Sigmoid colon (tissue), 7 donors: ENCODE data around the gene CDC73. TPM values are rescaled to one million over a fixed set of nuclear protein-coding genes. Genes with fewer than 3 reads are reported as not detected.
"Not testable (repeated sequence)": the region's sequence is repeated elsewhere in the genome, so short reads cannot be mapped to it uniquely, and the experiment has no call there.

Source experiments
- DNase-seq: peaks from one replicate; pipeline ENCODE4 v3.0.0-alpha.2; 2019
- H3K27ac ChIP-seq, 4 donors: fragments of 200-600 bp; sonication (generic); one replicate each; pipeline ENCODE4 v1.5.1; 2016 to 2019; ENCODE audit warnings: mild to moderate bottlenecking in 1 of 4
- H3K27me3 ChIP-seq, 3 donors: fragments of 200-600 bp; sonication (generic); one replicate each; pipeline ENCODE4 v1.5.1; 2019; ENCODE audit warnings: mild to moderate bottlenecking in 1 of 3
- H3K36me3 ChIP-seq, 4 donors: fragments of 200-600 bp; sonication (generic); one replicate each; pipeline ENCODE4 v1.5.1; 2016 to 2019
- H3K4me1 ChIP-seq, 4 donors: fragments of 200-600 bp; sonication (generic); one replicate each; pipeline ENCODE4 v1.5.1; 2017 to 2019
- H3K4me3 ChIP-seq, 4 donors: fragments of 200-600 bp; sonication (generic); one replicate each; pipeline ENCODE4 v1.5.1; 2017 to 2019; ENCODE audit warnings: mild to moderate bottlenecking in 2 of 4, moderate library complexity in 1 of 4
- H3K9me3 ChIP-seq, 4 donors: fragments of 200-600 bp in 3 of 4; sonication (generic) in 3 of 4; one replicate each; pipeline versions ENCODE4 v1.5.1 to v1.6.1; 2013 to 2019
- EP300 ChIP-seq, 4 donors: sonication (generic); formaldehyde crosslinking; IDR thresholded peaks; one replicate each; pipeline ENCODE4 v1.6.1; 2017; ENCODE audit warnings: antibody characterized with exemption in 4 of 4
- POLR2A ChIP-seq, 2 donors: fragments of 450-650 bp; IDR thresholded peaks; one replicate each; pipeline ENCODE4 v1.6.1; 2016; ENCODE audit warnings: antibody characterized with exemption in 2 of 2, mild to moderate bottlenecking in 2 of 2, moderate library complexity in 2 of 2
- POLR2AphosphoS5 ChIP-seq, 4 donors: sonication (generic); formaldehyde crosslinking; IDR thresholded peaks; one replicate each; pipeline ENCODE4 v1.6.1; 2017; ENCODE audit warnings: antibody characterized with exemption in 4 of 4
- WGBS, 2 donors: extraction: QIAGEN DNeasy Blood & Tissue Kit; methylation state at CpG; one replicate each; pipeline ENCODE4 v1.1.7; 2013; 5-methylcytosine and 5-hydroxymethylcytosine counted together
- intact Hi-C: fragments of 100-400 bp; cut with DNase I; formaldehyde crosslinking; loops from one replicate; pipeline ENCODE4 v1.15.1; 2023
- polyA plus RNA-seq, 3 donors: library from polyadenylated mRNA; stranded (reverse); fragments of 200-250 nt; gene quantifications; one replicate each; pipeline ENCODE4 v1.2.3, GENCODE V29; 2013
- total RNA-seq, 4 donors: library from RNA; depleted of rRNA; stranded (reverse); fragments of >200 nt; gene quantifications; one replicate each; pipeline ENCODE4 v1.1.0, GENCODE V29; 2016
- TF ChIP-seq, protein P1 (sequence below), 4 experiments: fragments of 450-650 bp in 3 of 4; fragments of 200-600 bp in 1 of 4; IDR thresholded peaks; one replicate each; pipeline ENCODE4 v1.5.1; 2016 to 2019; ENCODE audit warnings: antibody characterized with exemption in 4 of 4, mild to moderate bottlenecking in 3 of 4, moderate library complexity in 2 of 4
- donor health status: healthy with polysubstance abuse.
- donor health status: Bipolar disorder and iron deficiency.
- donor health status: healthy.

CDC73 gene
- total and polyA plus RNA-seq, 7 donors: 13.2 to 72.4 (median 45.7) TPM

DNA sequence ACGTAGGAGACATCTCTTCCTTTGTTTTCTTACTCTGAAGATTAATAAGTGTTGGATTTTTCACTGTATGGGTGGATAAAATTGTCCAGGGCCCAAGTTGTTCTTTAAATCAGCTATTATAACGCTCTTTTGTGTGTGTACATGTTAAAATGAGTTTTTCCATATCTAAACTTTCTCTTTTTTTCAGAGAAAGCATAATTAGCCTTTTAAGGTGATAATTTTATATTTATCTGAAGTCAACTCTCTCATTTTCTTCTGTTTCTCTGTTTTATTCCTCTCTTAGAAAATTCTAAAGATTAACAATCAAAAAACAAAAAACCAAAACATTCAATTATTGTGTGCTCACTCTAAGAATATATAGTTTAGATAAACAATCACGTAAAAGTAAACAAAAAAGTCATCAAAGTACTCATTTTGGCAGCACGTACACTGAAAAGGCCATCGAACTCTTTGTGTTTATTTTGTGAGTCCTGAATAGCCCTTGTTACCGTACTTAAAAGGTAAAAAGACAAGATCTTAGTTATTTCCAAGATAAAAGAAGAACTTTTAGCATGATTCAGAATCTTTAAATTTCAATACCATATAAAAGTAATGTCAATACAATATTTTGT lies 7.2 kb upstream of the CDC73 start:
- intact Hi-C loops: no loop called here
- H3K27ac ChIP-seq: no peak overlapping the region
- no peaks in the 10 kb centered on the region for H3K9me3 ChIP-seq
- peaks cover 0 to 19% (median 16%) of the 10 kb centered on the region in 4 donors for H3K4me1 ChIP-seq
- no peak for TF ChIP-seq EP300 (IDR thresholded peaks at IDR 0.05)
- TF ChIP-seq, protein P1, sequence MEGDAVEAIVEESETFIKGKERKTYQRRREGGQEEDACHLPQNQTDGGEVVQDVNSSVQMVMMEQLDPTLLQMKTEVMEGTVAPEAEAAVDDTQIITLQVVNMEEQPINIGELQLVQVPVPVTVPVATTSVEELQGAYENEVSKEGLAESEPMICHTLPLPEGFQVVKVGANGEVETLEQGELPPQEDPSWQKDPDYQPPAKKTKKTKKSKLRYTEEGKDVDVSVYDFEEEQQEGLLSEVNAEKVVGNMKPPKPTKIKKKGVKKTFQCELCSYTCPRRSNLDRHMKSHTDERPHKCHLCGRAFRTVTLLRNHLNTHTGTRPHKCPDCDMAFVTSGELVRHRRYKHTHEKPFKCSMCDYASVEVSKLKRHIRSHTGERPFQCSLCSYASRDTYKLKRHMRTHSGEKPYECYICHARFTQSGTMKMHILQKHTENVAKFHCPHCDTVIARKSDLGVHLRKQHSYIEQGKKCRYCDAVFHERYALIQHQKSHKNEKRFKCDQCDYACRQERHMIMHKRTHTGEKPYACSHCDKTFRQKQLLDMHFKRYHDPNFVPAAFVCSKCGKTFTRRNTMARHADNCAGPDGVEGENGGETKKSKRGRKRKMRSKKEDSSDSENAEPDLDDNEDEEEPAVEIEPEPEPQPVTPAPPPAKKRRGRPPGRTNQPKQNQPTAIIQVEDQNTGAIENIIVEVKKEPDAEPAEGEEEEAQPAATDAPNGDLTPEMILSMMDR (IDR thresholded peaks at IDR 0.05): no peak
- TF ChIP-seq POLR2AphosphoS5 (IDR thresholded peaks at IDR 0.05): no peak
- TF ChIP-seq POLR2A (IDR thresholded peaks at IDR 0.05): no peak
- no peaks in the 10 kb centered on the region for H3K36me3 ChIP-seq
- DNase-seq: no peak
- H3K27me3 ChIP-seq: no peaks in the 10 kb centered on the region
- H3K4me3 ChIP-seq: no peak overlapping the region
- 37 to 76% methylated on average over 6 of the region's 6 CpGs for WGBS, 2 donors

GRCh38 chr1:193115629-193116227 lies 6.1 kb upstream of the CDC73 start:
- Histone ChIP-seq H3K4me3 (no peak overlapping the region), H3K27ac (peak overlapping the region; percentile 57 to 74 (median 67)), H3K36me3 (no peaks in the 10 kb centered on the region), H3K27me3 (no peaks in the 10 kb centered on the region), H3K9me3 (no peaks in the 10 kb centered on the region), H3K4me1 (peaks cover 0 to 19% (median 16%) of the 10 kb centered on the region in 4 donors)
- WGBS, 2 donors: 41 to 71% methylated on average over 1 of the region's 1 CpG
- intact Hi-C loops: no loop called here
- peak; percentile 78 for DNase-seq
- TF ChIP-seq POLR2AphosphoS5 (IDR thresholded peaks at IDR 0.05) (peak in 3 of 4 donors; percentile 9 to 57 (median 26)), EP300 (IDR thresholded peaks at IDR 0.05) (no peak)

- intact Hi-C loops, H3K9me3 ChIP-seq, DNase-seq, H3K4me3 ChIP-seq, H3K27me3 ChIP-seq, H3K27ac ChIP-seq, H3K36me3 ChIP-seq: not testable (repeated sequence)
- WGBS, 2 donors: 94 to 95% methylated on average over 6 of the region's 6 CpGs
- peaks cover 0 to 18% (median 9%) of the 10 kb centered on the region in 4 donors for H3K4me1 ChIP-seq
Observed at GRCh38 chr1:193117167-193117566, 4.7 kb upstream of the CDC73 start.

DNA sequence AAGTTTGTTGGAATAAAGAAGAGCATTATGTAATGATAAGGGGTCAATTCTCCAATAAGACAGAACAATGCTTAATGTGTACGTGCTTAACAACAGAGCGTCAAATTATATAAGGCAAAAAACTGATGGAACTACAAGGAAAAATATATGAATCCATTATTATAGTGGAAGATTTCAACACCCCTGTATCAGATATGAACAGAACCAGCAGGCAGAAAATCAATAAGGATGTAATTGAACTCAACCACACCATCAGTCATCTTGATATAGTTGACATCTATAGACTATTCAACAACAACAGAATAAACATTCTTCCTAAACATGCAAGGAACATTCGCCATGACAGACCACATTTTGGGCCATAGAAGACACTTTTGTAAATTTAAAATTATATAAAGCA lies 3.6 kb upstream of the CDC73 start:
- peaks cover 0 to 23% (median 15%) of the 10 kb centered on the region in 4 donors for H3K4me1 ChIP-seq
- H3K27me3 ChIP-seq: no peaks in the 10 kb centered on the region
- DNase-seq: no peak
- intact Hi-C loops: no loop called here
- no peak overlapping the region for H3K4me3 ChIP-seq
- no peaks in the 10 kb centered on the region for H3K9me3 ChIP-seq
- H3K27ac ChIP-seq: no peak overlapping the region
- H3K36me3 ChIP-seq: no peaks in the 10 kb centered on the region
- WGBS, 2 donors: 89 to 93% methylated on average over 3 of the region's 3 CpGs
- TF ChIP-seq EP300 (IDR thresholded peaks at IDR 0.05): no peak
- no peak for TF ChIP-seq POLR2AphosphoS5 (IDR thresholded peaks at IDR 0.05)
- TF ChIP-seq, protein P1 (IDR thresholded peaks at IDR 0.05): no peak
- TF ChIP-seq POLR2A (IDR thresholded peaks at IDR 0.05): no peak

GRCh38 chr1:193118803-193119730 lies 2.8 kb upstream of the CDC73 start:
- no peak for TF ChIP-seq POLR2A (IDR thresholded peaks at IDR 0.05)
- TF ChIP-seq EP300 (IDR thresholded peaks at IDR 0.05): no peak
- TF ChIP-seq, protein P1 (IDR thresholded peaks at IDR 0.05): no peak
- no peak for TF ChIP-seq POLR2AphosphoS5 (IDR thresholded peaks at IDR 0.05)
- Histone ChIP-seq H3K4me1 (peaks cover 0 to 32% (median 24%) of the 10 kb centered on the region in 4 donors), H3K27me3 (no peaks in the 10 kb centered on the region), H3K36me3 (no peaks in the 10 kb centered on the region), H3K27ac (no peak overlapping the region), H3K9me3 (no peaks in the 10 kb centered on the region), H3K4me3 (no peak overlapping the region)
- no peak for DNase-seq
- 83 to 88% methylated on average over 4 of the region's 4 CpGs for WGBS, 2 donors
- intact Hi-C loops: no loop called here
